ENCODE results near the gene GAK.

Gene GAK

GRCh38 chr4:896630-897029 is 35.5 kb downstream of the GAK start:
- peaks cover 84% of the 10 kb centered on the region for H3K36me3 ChIP-seq (ENCODE audit: insufficient read depth, low read length)
- no peaks in the 10 kb centered on the region for H3K4me1 ChIP-seq (ENCODE audit: insufficient read depth, low read length)
- no peak for ATAC-seq (ENCODE audit: insufficient read depth, low read depth)
- H3K27ac ChIP-seq (ENCODE audit: low read length), result no peak overlapping the region
- H2AFZ ChIP-seq (ENCODE audit: low read depth, low read length), result no peak overlapping the region
- H3K4me3 ChIP-seq (ENCODE audit: low read depth in 1 of 2, low read length in 2 of 2), result no peak overlapping the region
- DNase-seq, result no peak
- H4K20me1 ChIP-seq (ENCODE audit: insufficient read depth, low read length), result peaks cover 51% of the 10 kb centered on the region
- H3K79me2 ChIP-seq (ENCODE audit: insufficient read depth, low read length), result peaks cover 5% of the 10 kb centered on the region; the same call in 1 of the 2 replicates
- H3K9ac ChIP-seq (ENCODE audit: low read depth, low read length), result no peak overlapping the region
- no peaks in the 10 kb centered on the region for H3K9me3 ChIP-seq (ENCODE audit: insufficient read depth, low read length, severe bottlenecking)
- no peak overlapping the region for H3K4me2 ChIP-seq (ENCODE audit: insufficient read depth, low read length)
- no peaks in the 10 kb centered on the region for H3K27me3 ChIP-seq (ENCODE audit: insufficient read depth, low read length, poor library complexity)
- no peak for TF ChIP-seq EZH2 (IDR thresholded peaks at IDR 0.05; ENCODE audit: borderline replicate concordance, low read depth, low read length, severe bottlenecking)
- no peak for TF ChIP-seq CTCF (IDR thresholded peaks at IDR 0.05; ENCODE audit: borderline replicate concordance, extremely low read depth, low read length, poor library complexity, severe bottlenecking)

GRCh38 chr4:896216-896615 is 35.9 kb downstream of the GAK start:
- no peak for ATAC-seq (ENCODE audit: insufficient read depth, low read depth)
- Histone ChIP-seq H3K9me3 (ENCODE audit: insufficient read depth, low read length, severe bottlenecking) (no peaks in the 10 kb centered on the region), H3K4me1 (ENCODE audit: insufficient read depth, low read length) (no peaks in the 10 kb centered on the region), H2AFZ (ENCODE audit: low read depth, low read length) (no peak overlapping the region), H4K20me1 (ENCODE audit: insufficient read depth, low read length) (peaks cover 48% of the 10 kb centered on the region), H3K4me3 (ENCODE audit: low read depth in 1 of 2, low read length in 2 of 2) (no peak overlapping the region), H3K27me3 (ENCODE audit: insufficient read depth, low read length, poor library complexity) (no peaks in the 10 kb centered on the region), H3K79me2 (ENCODE audit: insufficient read depth, low read length) (peaks cover 2% of the 10 kb centered on the region; the same call in 1 of the 2 replicates), H3K9ac (ENCODE audit: low read depth, low read length) (no peak overlapping the region), H3K4me2 (ENCODE audit: insufficient read depth, low read length) (no peak overlapping the region), H3K27ac (ENCODE audit: low read length) (no peak overlapping the region), H3K36me3 (ENCODE audit: insufficient read depth, low read length) (peaks cover 84% of the 10 kb centered on the region)
- DNase-seq, result no peak
- TF ChIP-seq EZH2 (IDR thresholded peaks at IDR 0.05; ENCODE audit: borderline replicate concordance, low read depth, low read length, severe bottlenecking), result no peak
- TF ChIP-seq CTCF (IDR thresholded peaks at IDR 0.05; ENCODE audit: borderline replicate concordance, extremely low read depth, low read length, poor library complexity, severe bottlenecking), result peak; percentile 12

- no peaks in the 10 kb centered on the region for H3K79me2 ChIP-seq (ENCODE audit: insufficient read depth, low read length)
- peaks cover 81% of the 10 kb centered on the region for H3K36me3 ChIP-seq (ENCODE audit: insufficient read depth, low read length)
- H3K9me3 ChIP-seq (ENCODE audit: insufficient read depth, low read length, severe bottlenecking), result no peaks in the 10 kb centered on the region
- H4K20me1 ChIP-seq (ENCODE audit: insufficient read depth, low read length), result peaks cover 42% of the 10 kb centered on the region
- no peaks in the 10 kb centered on the region for H3K4me1 ChIP-seq (ENCODE audit: insufficient read depth, low read length)
- no peak overlapping the region for H2AFZ ChIP-seq (ENCODE audit: low read depth, low read length)
- H3K4me2 ChIP-seq (ENCODE audit: insufficient read depth, low read length), result no peak overlapping the region
- no peak overlapping the region for H3K4me3 ChIP-seq (ENCODE audit: low read depth in 1 of 2, low read length in 2 of 2)
- no peaks in the 10 kb centered on the region for H3K27me3 ChIP-seq (ENCODE audit: insufficient read depth, low read length, poor library complexity)
- no peak overlapping the region for H3K9ac ChIP-seq (ENCODE audit: low read depth, low read length)
- TF ChIP-seq EZH2 (IDR thresholded peaks at IDR 0.05; ENCODE audit: borderline replicate concordance, low read depth, low read length, severe bottlenecking), result no peak
- TF ChIP-seq CTCF (IDR thresholded peaks at IDR 0.05; ENCODE audit: borderline replicate concordance, extremely low read depth, low read length, poor library complexity, severe bottlenecking), result no peak
- H3K27ac ChIP-seq (ENCODE audit: low read length), result no peak overlapping the region
- ATAC-seq (ENCODE audit: insufficient read depth, low read depth) (no peak), DNase-seq (no peak)
Observed at GRCh38 chr4:895596-895995, 36.5 kb downstream of the GAK start.
